ENCODE results near the gene KCNK18.

GRCh38 chr10:117222552-117222951 is 25.3 kb downstream of the KCNK18 start:
- TF ChIP-seq CTCF (IDR thresholded peaks at IDR 0.05; ENCODE audit: extremely low read depth in 1 of 2, insufficient read depth in 1 of 2, low read depth in 1 of 2, low read length in 2 of 2) (no peak), FOS (IDR thresholded peaks at IDR 0.05; ENCODE audit: borderline replicate concordance, insufficient read depth, low read length) (no peak), EZH2 (IDR thresholded peaks at IDR 0.05; ENCODE audit: borderline replicate concordance, low read depth, low read length, severe bottlenecking) (no peak), GATA2 (IDR thresholded peaks at IDR 0.05; ENCODE audit: insufficient read depth, insufficient read length, low read depth, low read length) (no peak), POLR2A (IDR thresholded peaks at IDR 0.05; ENCODE audit: low read depth, low read length) (no peak)
